Endometrial microvascular endothelial cells (primary cell): ENCODE results near the gene CRYBB3. TPM values are rescaled to one million over a fixed set of nuclear protein-coding genes. Genes with fewer than 3 reads are reported as not detected.
"Not testable (repeated sequence)": the region's sequence is repeated elsewhere in the genome, so short reads cannot be mapped to it uniquely, and the experiment has no call there.

Experiments
- in situ Hi-C: cut with HindIII; loops from 2 replicates; pipeline ENCODE4 v1.10.0; 2017; ENCODE audit warnings: low sequenced_read_pairs, low pct_unique_long_range_greater_than_20kb; ENCODE audit errors: inconsistent ontology term
- total RNA-seq: library from RNA; depleted of rRNA; stranded (reverse); fragments of >200 nt; gene quantifications from one replicate; pipeline ENCODE4 v1.2.3, GENCODE V29; 2015; ENCODE audit errors: inconsistent ontology term

Gene CRYBB3
- total RNA-seq, 1 donor from 2014 or later = not detected

DNA sequence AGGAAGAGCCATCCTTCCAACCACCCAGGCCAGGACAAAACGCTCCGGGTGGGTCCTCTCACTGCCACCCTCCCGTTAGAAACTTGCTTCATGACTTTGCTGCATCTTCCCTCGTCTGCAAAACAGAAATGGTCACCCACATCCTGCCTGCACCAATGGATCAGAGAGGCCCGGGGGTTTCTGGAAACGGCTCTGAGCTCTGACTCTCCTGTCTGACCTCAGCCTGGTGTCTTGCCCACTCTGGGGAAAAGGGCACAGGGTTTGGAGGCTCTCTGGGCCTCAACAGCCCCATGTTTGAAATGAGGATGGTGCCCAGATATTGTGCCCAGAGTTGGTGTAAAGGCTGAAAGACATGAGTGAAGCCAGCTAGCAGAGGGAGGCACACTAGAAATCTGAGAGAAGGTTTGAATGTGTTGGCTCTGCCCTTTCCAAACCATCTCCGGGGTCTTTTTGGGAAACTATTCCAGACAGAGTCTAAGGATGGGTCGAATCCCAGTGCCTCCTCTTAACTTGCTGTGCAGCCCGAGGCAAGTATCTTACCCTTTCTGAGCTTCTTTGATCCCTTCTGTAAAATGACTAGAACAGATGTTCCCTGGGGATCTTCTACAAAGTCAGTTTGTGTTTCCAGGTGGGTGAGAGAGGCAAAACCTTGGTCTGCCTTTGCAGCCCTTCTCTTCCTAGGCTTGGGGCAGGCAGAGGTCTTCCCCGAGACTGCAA lies 2.1 kb downstream of the CRYBB3 start:
- in situ Hi-C loops = no loop called here

DNA sequence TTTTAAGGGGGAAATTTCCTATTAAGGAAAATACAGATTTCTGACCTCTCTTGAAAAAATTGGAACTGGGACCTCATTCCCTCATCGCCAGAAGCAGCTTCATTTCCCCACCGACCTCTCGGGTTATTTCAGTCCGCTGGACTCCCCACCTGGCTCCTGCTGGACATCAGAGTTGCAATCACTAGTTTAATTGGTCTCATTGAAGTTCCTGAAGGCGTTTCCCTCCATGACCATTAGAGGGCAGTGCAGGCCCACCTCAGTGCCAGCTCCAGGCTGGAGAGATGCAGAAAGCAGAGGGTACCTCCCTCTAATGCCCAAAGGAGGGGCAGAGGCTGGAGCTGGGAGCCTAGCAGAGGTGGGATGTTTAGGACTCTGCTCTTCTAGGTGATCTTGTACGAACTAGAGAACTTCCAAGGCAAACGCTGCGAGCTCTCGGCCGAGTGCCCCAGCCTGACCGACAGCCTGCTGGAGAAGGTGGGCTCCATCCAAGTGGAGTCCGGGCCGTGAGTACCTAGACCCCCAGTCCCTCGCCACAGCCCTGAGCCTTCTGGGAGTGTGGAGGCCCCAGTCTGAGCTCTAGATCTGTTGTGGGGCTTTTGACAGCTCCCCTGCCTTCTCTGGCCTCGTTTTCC lies 2.7 kb downstream of the CRYBB3 start:
- in situ Hi-C loops = no loop called here

DNA sequence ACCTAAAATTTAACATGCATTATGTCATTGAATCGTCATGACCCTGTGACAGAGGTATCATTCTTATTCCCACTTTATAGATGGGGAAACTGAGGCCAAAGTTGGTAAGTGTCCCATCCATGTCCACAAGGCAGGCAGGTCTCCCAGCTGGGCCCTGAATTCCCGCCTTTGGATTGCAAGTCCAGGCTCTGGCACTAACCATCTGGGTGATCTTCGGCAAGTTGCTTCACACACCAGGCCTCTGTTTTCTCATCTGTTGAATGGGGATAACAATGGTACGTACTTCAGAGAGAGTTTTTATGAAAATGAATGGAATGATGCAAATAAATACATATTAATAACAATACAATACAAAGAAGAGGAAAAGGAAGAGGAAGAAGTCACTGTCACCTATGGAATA lies 3.4 kb downstream of the CRYBB3 start:
- in situ Hi-C loops = no loop called here

DNA sequence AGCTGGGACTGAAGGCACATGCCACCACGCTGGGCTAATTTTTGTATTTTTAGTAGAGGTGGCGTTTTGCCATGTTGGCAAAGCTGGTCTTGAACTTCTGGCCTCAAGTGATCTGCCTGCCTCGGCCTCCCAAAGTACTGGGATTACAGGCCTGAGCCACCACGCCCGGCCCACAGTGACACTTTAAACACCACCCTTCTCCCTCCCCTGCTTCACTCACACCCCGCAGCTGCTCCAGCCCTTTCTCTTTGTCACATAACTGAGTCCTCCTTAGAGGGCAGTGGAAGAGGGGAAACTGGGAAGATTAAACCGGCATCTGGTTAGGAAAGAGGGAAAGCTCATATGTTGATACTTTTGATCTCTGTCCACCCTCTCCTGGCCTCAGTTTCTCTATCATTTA lies 4.9 kb downstream of the CRYBB3 start:
- in situ Hi-C loops = not testable (repeated sequence)

DNA sequence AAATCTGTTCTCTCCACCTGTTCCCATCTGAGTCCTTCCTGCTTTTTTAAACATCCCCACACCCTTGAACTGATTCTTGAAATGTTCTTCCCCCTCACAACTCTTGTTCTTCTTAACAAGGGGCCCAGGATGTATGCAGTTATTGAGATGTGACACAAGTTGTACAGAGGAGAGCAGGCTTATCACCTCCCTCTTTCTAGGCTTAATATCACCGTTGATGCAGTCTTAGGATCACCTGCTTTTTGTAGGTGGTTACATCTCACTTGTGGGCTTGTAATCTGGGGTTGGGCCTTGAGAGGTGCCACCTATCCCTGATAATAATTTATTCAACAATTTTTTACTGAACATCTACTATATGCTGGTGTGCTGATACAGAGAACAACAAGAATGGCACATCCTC lies 6.2 kb downstream of the CRYBB3 start:
- in situ Hi-C loops = no loop called here

DNA sequence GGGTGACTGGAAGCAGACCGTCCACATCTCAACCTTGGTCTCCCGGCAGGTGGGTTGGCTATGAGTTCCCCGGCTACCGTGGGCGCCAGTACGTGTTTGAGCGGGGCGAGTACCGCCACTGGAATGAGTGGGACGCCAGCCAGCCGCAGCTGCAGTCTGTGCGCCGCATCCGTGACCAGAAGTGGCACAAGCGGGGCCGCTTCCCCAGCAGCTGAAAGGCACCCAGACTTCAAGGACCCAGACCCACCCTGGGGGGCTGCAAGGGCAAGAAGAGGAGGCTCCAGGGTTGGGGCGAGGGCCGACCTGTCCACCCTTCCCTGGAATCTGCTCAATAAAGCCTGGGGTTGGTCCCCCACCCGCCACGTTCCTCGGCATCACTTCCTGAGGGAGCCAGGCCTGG lies 7.3 kb downstream of the CRYBB3 start:
- in situ Hi-C loops = no loop called here

DNA sequence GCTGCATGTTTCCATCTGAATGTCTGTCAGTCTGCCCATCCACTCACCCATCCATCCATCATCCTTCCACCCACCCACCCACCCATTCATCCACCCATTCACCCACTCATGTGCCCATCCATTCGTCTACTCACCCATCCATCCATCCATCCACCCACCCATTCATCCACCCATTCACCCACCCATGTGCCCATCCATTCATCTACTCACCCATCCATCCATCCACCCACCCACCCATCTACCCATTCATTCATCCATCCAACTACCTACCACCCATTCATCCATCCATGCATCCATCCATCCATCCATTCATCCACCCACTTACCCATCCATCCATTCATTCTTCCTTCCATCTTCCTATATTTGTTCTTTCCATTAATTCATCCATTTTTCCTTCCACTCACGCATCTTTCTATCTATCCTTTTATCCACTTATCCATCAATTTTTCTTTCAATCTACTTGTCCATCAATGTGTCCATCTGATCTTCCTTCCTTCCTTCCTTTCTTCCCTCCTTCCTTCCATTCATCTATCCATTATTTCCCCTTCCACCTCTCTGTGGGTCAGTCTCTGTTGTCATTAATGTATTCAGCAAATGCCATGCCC lies 8.0 kb downstream of the CRYBB3 start:
- in situ Hi-C loops = no loop called here

DNA sequence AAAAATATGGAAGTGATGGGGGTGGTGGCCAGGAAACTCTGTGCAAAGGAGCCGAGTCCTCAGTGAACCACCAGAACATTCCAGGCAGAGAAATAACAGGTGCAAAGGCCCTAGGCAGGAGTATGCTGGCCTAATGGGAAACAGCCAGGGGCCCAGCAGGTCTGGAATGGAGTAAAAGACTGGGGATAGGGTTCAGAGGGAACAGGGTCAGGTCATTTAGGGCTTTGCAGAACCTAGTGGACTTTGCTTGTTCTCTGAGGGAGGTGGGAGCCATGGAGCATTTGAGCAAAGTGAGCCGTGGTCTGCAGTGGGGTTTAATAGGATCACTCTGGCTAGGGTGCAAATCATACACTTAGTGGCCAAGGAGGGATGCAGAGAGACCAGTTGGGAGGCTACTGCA lies 8.7 kb downstream of the CRYBB3 start:
- in situ Hi-C loops = no loop called here

DNA sequence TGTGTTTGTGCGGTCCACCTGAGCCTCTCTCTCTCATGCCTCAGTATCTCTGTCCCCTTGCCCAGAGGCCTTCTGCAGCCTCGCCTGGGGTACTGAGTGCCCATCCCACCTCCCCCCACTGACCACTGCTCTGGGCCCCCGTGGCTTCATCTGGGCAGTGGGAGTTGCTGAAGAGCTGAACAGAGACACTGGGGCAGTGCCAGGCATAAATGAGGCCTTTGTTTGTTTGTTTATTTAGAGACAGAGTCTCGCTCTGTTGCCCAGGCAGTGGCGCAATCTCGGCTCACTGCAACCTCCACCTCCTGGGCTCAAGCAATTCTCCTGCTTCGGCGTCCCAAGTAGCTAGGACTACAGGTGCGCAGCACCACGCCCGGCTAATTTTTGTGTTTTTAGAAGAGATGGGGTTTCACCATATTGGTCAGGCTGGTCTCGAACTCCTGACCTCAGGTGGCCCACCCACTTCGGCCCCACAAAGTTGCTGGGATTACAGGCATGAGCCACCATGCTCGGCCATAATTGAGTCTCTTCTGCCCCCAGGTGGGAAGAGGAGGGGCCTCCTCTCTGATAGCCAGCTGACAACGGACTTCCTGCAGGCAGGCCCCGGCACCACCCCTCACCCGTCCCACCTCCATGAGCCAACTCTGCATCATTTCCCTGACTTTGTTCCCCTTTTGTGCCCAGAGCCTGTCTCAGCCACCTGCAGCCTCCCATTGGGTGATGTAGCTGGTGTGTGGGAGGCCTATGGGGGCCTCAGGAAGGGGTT lies 9.3 kb downstream of the CRYBB3 start:
- in situ Hi-C loops = no loop called here

DNA sequence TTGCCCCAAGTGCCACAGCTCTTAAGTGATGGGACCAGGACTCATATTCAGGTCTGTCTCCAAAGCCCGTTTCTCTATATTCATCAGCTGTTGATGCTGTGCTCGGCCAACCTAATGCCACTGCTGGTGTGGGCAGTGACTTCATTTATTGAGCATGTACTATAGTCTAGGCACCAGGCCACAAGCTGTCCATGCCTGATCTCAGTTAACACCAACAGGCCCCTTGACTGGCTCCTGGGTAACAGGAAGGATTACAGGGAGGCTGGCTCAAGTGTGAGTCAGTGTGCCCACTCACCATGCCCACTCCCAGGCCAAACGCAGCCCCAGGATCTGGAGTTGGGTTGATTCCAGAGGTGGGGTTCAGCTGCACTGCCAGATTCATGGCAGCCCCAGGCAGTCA lies 11.1 kb downstream of the CRYBB3 start:
- in situ Hi-C loops = no loop called here

DNA sequence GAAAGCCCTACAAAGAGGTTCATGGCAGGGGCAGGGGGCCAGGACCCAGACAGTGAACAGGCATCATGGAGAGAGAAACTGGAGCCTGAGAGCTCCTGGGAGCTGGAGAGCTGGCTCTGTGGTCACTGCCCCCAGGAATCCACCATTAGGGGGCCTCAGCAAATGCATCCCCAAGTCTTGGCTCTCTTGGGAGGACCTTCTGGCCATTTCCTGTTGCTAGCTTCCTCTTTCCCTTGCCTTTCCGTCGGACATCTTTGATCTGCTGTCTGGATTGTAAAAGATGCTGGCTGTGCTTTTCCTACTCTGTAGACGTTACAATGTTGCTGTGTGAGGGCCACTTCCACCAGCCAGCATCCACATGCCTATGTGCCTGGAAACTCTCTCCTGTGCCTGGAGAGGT lies 12.7 kb downstream of the CRYBB3 start:
- in situ Hi-C loops = no loop called here

DNA sequence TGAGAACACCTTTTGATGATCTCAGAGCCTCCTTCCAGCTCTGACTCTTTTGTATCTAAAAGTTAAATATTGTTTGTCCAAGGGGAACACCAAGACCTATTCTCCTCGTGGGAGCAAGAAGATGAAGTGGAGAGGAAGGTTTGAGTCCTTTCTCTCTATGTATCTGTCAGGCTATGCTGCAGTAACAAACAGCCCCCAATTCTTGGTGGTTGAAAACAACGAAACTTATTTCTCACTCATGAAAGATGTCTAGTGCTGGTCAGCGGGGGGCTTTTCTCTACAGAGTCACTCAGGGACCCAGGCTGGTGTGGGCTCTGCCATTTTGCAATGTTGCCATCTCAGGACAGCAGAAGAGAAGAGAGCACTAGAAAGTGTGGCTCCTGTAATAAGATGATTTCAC lies 13.6 kb downstream of the CRYBB3 start:
- in situ Hi-C loops = no loop called here

DNA sequence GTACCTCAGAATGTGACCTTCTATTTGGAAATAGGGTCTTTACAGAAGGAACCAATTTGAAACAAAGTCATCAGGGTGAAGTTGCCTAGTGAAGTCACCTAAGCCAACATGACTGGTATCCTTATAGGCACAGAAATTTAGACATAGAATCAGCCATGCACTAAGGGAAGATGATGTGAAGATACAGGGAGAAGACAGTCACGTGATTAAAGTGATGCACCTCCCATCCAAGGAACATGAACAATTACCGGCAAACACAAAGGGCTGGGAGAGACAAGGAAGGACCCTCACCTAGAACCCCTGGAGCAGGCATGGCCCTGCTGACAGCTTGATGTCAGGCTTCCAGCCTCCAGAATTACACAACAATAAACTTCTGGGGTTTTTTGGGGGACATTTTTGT lies 16.6 kb downstream of the CRYBB3 start:
- in situ Hi-C loops = no loop called here

DNA sequence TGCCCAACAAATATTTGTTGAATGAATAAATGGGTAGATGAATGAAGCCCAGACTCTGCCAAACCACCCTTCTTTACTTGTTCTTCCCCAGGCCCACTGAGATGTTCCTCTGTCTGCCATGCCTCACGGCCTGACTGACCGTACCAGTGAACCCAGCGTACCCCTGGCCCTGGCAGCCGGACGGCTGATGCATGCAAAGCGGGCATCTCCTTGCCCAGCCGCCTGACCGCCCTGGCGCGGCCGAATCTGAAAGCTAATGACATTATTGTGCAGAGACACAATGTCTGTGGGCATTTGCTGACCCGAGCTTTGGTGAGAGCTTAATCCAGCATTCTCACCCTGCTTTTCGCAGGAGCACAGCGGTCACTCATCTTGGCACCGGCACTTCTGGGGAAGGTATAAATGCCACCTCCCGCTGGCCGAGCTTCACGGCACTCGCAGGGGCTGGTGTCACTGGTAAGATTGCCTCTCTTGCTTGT lies 19.6 kb downstream of the CRYBB3 start, which contains the start of gene CRYBB2:
CRYBB2 (plus strand) TSS at position 429 of the 479 bp plus-strand sequence. CDS start 1,791 bp downstream, outside the sequence.
- in situ Hi-C loops = no loop called here

DNA sequence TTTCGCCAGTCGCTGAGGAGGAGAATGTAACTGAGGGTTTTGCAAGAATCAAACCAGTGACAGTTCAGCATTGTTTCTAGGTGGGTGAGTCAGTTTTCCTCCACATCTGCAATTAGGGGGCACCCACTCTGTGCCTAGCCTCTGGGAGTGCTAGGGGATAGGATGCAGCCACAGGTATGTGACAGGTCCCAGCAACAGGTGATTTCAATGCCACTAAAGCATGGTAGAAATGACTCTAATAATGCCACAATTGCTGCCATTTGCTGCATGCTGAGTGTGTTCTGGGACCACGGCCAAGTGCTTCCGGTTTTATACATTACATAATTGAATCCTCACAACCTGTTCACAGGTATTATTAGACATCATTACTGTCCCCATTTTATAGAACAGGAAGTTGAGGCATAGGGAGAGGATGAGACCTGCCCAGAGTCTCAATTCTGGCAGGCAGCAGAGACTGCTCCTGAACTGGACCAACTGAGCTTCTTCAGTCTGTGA lies 20.3 kb downstream of the CRYBB3 start:
- in situ Hi-C loops = no loop called here

DNA sequence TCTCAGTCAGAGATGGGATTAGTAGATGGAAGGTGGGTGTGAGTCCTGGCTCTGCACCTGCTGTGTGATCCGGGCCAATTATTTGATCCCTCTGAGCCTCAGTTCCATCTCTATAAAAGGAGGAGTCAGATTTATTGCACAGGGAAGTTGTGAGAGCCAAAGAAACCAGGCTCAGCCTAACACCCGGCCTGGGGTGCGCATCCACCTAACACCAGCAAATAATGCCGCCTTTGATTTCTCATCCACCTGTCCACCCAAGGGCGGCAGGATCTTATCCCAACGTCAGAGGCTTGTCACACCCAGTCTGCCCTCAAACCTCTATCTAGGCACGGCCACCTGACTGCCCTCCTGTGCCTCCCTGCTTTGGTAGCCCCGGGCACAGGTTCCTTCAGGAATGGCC lies 22.1 kb downstream of the CRYBB3 start:
- in situ Hi-C loops = no loop called here

DNA sequence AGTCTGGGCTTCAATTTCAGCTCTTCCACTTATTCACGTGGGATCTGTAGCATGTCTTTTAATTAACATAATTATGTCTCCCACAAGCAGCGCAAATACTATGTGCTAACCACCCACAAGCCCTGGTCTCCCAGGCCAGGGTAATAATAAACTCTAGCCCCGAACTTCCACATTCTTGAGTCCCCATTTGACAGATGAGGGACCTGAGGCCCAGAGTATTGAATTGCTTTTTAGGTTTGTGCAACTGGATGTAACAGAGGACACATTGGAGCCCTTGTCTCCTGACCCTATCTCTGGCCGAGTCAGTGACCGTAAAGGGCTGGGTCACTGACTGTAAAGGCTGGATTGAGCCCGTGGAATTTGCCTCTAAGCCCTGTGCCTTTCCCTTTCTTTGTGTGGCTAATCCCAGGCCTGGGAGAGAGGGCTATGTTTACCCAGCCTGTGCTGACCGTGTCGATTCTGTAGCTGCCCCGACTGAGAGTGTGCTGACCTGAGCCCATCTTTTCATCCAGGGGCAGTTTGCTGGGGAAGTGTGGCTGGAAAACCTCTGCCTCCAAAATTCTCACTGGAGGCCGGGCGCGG lies 23.7 kb downstream of the CRYBB3 start:
- in situ Hi-C loops = no loop called here

DNA sequence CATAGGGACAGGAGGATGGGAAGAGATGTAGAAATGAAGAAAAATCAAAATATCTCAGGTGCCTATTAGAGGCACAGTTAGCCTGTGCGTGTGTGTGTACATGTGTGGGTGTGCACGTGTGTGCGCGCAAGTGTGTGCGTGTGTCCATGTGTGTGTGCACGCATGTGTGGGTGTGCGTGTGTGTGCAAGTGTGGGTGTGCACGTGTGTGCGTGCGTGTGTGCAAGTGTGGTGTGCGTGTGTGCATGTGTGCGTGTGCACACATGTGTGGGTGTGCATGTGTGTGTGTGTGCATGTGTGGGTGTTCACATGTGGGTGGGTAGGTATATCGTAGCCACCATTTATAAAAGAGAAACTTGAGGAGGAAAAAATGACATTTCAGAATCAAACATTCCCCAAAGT lies 29.2 kb downstream of the CRYBB3 start:
- in situ Hi-C loops = no loop called here

DNA sequence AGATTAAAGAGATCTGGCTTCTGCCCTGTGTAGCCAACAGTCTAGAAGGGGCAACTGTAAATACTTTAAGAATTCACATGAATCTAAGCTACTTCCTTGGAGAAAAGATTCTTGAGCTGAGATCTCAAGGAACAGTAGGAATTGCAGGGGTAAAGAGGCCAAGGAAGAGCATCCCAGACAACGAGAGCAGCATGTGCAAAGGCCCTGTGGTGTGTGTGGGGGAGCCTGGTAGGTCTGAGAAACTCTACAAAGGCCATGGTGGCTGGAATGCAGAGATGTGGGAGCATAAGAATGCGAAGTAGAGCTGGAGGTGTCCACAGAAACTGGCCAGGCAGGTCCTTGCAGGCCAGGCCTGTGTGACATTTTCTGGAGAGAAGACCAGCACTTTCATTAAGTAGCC lies 31.1 kb downstream of the CRYBB3 start:
- in situ Hi-C loops = not testable (repeated sequence)
